ENCODE measurements around the gene S100A7A.

DNA sequence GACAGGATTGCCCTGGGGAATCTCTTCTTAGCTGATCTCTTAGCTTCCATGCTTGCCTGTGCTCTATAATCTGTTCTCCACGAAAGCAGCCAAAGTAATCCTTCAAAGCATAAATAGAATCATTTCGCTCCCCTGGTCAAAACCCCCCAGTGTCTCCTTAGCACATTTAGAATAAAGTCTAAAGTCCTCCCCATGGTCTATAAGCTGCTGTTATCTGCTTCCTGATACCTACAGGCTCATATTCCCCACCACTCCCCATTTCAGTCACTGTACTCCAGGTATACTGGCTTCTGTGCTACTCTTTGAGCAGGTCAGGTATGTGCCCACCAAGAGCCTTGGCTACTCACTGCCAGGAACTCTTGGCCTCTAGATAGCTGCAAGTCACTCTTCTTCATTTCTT, 43.7 kb upstream of the S100A7A start:
- TF ChIP-seq EZH2 (IDR thresholded peaks at IDR 0.05; ENCODE audit: borderline replicate concordance, insufficient read depth, low read length, poor library complexity, severe bottlenecking) (no peak), CTCF (IDR thresholded peaks at IDR 0.05; ENCODE audit: poor library complexity, severe bottlenecking) (no peak)
